Hematopoietic multipotent progenitor cell treated with erythropoietin and hydrocortisone succinate and interleukin-3 and kit ligand, for 15 days (in vitro differentiated cells): ENCODE data around the gene VPS29.
"Not testable (repeated sequence)": the region's sequence is repeated elsewhere in the genome, so short reads cannot be mapped to it uniquely, and the experiment has no call there.

Experiments used
- DNase-seq: peaks from one replicate; pipeline ENCODE4 v3.0.0-alpha.2; 2015; ENCODE audit warnings: low spot score

VPS29 gene

DNA sequence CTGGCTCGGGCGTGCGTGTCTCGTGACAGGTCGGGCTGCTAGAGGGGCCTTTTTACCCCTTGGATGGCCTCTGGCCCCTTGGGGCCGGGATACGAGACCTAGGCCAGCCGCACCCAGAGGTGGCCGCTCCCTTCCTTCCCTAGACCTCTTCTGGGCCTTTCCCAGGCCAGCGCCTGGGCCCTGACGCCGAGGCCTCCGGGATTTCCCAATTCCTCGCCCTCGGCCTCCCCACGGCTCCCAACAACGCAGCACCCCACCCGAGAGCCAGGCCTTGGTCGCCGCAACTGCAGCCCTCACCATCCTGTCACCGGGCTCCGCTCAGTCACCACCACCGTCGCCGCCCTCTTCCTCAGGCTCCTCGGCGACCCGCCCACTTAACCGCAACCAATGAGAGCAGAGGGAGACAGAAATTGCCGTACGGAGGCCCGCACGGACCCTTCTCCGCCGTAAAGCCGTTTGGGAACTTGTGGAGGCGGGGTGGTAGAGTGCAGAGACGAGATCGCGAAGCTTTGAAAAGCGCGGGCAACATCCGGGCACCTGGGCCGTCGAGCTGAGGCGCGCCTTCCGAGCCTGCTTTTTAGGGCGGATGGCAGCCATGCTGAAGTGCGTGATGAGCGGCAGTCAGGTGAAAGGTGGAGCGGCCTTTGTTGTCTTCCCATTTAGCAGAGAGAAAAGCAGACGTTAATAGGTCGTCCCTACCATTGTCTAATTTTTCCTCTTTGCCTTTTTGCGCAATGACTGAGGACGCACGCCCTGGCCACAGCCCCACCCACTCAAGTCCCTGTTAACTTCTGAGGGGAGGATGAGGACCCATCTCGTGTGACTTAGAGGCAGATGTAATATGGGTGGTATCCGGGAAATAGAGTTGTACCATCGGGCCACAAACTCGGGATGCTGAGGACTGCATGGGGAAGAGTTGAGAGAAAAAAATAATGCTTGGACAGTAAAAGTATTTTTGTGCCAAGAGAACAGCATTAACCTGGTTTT lies at the start of gene VPS29, which contains the start of gene RAD9B:
TSS of gene VPS29 (minus strand) at position 360 of the 987 bp plus-strand sequence. CDS start at position 300, 60 bp downstream.
TSS of gene RAD9B (plus strand) at position 580 of the 987 bp plus-strand sequence. CDS start at position 587, 7 bp downstream.
- peak; percentile 96 for DNase-seq

DNA sequence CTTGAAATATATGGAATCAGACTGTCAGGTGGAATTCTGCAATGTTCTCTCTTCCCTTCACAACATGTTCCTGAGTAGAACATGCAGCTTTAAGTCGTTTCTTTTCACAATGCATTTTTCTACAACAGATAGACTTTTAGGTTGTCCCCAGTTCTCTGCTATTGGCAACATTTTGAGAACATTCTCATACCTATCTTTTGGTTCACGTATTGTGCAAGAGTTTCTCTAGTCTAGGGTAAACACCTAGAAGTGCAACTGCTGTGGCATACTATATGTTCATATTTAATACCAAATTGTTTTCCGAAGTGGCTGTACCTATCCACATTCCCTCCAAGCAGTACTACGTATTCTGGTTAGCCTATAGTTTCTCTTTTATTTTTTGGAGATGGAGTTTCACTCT lies 49.1 kb upstream of the VPS29 start:
- DNase-seq, result no peak

DNA sequence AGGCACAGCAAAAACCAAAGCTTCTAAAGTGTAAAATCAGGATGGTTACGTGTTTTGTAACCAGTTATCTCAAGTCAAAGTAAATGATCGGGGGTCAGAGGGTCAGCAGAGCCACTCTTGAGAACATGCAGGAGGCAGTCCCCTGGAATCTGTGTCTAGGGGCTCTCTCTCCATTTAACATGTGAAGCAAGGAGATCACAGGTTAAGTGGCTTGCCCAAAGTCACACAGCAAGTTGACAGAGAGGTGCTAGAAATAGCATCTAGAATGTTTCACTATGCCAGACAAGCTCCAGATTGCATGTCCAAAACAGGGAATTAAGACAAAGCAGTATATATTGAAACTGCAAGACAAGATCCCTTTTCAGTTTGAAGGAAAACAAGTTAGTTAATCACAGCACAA lies 47.8 kb upstream of the VPS29 start:
- DNase-seq, result no peak

DNA sequence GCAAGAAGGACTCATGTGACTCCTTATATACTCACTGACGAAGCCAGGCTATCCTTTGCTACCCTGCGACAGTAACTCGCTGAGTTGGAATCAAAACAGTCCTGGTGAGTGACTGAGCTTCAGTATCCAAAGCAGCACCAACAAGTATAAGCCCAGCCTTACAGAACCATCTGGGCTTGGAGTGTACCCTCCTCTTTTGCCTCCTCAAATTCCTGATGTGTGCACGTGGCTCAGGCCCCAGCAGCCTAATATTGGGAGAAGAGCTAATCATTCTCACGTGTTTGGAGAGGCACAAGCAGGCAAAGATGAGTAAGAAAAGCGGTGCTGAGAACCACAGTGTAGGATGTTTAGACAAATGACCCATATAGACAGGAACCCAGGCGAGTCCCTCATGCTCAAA lies 46.8 kb upstream of the VPS29 start:
- no peak for DNase-seq

DNA sequence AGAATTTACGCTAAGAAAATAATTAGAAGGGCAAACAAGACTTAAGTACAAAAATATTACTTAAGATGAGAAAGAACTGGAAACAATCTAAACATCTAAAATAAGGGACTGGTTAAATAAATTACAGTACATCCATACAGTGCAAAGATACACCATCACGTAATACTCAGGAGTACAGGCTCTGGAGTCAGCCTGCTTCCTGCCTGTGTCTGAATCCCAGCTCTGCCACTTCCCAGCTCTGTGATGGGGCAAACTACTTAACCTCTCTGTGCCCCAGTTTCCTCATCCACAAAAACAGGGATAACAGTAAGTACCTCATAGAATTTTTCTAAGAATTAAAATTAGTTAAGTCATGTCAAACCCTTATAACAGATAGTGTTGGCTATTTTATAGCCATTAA lies 45.2 kb upstream of the VPS29 start:
- DNase-seq, result no peak

DNA sequence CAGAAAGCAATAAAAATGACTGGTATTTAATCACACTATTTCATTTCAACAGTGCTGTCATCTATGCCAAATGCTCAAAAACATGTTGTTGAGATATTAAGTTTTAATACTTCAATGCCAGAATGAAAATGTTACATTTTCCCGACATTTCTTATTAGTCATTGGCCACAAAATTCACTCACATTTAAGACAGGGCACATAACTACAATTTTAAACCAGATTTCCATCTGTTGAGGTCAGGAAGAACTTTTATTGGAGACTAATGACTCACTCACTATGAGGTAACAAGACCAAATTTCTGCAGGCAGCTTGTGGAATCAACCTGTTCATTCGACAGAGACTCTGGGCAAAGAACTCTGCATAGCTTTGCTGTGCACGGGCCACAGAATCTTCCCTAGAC lies 44.4 kb upstream of the VPS29 start:
- no peak for DNase-seq

DNA sequence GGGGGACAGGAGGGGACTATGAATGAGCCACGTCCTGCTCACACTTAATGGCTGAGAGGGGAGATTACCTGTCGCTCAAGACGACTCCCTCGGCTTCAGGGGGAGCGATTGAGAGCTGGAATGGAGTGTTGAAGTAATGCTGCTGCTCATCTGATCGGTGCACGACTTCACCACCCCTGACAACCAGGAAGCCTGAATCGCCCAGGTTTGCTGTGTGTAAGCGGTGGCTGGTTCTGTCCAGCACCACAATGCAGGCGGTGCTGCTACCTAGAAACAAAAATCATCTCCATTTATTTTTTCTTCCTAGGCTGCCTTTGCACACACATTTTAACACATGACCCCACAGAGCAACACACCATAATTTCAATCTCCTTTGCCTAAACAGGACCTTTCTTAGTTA lies 43.9 kb upstream of the VPS29 start:
- DNase-seq, result no peak

DNA sequence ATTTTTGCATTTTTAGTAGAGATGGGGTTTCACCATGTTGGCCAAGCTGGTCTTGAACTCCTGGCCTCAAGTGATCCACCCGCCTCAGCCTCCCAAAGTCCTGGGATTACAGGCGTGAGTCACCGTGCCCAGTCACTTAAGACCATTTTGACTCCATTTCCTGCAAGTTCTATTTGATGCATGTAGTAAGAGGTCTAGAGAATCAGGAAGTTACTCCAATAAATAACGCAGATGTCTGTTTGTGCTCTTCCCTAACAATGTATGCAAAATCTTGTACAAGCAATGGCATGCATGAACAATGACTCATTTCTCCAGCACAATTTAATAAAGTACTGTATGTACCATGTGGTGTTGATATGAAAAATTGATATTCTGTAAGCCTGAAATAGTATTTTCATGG lies 43.3 kb upstream of the VPS29 start:
- DNase-seq, result not testable (repeated sequence)

DNA sequence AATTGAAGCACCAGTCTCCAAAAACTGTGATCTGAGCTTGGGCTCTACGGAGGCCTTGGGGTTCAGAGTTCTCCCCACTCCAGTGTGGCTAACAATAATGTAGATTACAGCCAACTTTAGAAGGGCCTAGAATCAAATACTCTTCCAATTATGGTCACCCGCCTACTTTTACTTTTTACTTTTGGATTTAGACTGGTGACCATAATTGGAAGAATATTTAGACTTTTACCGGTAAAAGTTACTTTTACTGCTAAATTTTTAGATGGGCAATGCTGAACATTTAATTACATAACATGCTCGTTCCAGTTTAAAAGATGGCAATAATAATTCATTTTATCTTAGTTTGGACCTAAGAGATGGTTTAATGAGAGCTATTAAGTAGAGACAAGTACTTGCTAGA lies 42.1 kb upstream of the VPS29 start:
- no peak for DNase-seq

DNA sequence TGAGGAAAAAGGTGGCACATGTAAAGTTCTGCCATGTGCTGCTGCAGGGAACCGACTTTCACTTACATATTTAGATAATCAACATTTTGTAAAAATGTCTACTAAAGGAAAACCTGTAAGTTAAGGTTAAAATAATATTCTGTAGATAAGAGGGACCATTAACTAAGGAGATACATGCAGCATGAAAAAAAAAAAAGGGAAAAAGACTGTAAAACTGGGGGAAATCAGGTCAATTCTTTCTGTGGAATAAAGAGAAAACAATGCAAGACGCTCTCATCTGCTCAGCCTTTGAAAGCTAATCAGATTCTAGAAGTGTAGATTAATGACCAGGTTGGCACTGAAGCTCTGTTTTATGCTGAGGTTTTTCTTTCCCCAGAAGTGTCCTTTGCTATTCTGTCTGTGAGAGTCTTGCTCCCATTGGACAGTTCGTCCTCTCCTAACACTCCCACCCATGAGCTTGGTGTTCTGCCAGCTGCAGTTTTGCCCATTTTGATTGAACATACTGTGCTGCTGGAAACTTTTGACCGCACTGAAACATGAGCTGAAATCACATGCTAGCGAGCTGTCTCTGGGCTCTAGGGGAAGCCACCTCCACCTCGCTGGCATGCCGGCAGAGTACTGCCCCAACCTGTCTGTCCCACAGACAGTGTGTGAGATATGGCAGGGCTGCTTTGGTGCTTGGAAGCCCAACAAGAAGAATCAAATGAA lies 41.5 kb upstream of the VPS29 start:
- DNase-seq, result no peak

DNA sequence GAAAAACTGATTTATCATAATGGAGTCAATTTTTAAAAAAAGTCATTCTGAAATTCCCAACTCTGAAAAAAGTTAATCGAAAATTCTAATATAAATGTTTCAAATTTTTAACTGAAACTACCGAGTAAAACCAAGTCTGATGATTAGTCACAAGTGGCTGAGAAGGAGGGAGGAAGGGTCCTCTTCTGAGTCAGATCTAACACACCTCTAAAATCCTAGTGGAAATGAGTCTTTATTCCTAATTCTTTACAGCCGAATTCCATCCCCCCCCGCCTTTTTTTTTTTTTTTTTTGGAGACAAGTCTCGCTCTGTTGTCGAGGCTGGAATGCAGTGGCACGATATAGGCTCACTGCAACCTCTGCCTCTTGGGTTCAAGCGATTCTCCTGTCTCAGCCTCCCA lies 38.1 kb upstream of the VPS29 start:
- no peak for DNase-seq

DNA sequence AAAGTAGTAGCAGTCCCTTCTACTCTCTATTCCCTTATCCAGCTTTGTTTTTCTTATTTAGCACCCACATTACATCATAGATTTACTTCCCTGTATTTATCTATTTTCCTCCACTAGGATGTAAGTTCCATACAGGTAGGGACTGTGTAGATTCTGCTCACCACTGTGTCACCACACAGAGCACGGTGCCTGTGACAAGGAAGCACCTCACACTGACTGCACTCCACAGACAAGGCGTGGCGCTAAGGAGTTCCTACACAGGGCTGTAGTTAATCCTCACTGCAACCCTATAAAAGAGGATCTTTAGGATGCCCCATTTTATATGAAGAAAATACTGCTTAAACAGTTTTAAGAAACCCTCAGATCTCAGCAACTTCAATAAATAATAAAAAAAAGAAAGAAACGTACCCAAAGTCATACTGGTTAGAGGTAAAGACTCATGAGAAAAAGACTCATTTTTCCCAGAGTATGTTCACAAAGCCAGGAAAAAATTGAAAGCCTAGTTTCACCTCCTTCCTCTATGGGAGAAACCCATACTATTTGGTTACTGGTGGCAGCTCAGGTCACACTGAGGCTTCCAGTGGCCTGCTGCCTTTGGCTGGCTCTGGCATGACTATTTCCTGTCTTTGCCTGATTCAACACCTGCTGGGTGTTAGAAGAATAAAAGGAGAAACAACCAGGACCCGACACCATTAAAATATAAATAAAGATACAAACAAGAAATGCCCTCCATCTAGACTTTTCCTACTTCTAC lies 37.1 kb upstream of the VPS29 start:
- DNase-seq, result no peak

DNA sequence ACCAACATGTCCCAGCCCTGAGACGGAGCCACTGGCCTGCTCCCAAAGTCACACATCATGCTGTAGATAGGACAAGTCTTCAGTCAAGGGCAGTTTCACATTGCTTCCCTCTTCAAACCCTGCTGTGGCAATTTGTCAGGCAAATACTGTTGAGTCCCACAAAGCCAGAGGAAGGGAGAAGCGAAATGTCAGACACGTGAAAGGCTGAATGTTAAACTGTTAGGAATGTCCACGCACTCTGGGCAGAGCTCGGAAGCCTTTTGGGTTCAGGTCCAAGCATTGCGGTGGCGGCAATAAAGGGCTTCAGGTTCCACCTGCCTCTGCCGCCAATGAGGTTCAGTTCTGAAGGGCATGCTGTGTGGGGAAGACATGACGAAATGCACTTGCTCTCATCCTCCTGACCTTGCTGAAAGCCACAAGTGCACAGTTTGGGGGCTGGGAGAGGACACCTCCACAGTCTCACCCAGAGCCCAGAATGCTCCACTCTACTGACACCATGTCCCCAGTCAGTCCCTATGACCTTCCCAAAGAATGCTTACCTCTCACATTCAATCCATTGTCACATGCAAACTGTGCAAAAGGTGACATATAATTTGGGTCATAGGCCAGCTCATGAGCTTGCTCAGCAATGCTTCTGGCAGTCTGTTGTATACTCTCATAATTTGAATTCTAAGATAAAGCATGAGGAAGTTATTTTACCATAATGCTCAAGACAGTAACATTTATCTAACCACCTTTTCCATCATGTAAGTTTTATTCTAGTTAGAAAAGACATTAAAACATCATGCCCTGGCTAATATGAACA lies 35.9 kb upstream of the VPS29 start:
- no peak for DNase-seq

DNA sequence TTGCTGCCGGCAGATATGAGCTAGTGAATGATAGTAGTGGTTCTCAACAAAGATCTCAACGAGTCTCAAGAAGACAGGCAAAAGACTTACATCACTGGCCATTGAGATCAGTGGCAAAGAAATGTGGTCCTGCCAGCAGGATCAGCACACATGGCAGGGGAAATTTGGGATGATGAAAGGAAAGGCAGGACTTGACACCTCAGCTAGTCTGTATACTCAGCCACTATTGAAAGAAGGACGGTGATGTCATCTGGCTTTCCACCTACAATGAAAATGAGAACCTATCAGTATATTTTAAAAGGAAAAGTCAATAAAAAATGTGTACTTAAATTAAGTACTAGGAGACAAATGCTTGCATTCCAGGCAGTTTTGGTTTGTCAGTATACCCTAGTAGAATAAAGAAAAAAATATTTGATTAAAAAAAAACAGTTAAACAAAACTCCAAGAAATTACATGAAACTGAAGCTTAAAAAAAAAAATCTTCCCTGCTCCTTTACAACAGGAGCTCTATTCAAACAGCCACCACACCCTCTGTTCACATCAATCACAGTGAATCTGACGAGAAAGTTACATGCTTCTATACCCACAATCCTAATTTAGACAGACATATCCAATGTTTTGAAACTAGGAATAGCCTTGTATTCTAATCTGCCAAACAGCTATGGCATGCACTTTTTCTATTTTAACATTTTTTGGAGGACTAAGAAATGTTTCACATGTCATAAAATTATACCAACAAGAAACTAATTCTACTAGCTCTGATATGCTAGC lies 35.1 kb upstream of the VPS29 start:
- no peak for DNase-seq

DNA sequence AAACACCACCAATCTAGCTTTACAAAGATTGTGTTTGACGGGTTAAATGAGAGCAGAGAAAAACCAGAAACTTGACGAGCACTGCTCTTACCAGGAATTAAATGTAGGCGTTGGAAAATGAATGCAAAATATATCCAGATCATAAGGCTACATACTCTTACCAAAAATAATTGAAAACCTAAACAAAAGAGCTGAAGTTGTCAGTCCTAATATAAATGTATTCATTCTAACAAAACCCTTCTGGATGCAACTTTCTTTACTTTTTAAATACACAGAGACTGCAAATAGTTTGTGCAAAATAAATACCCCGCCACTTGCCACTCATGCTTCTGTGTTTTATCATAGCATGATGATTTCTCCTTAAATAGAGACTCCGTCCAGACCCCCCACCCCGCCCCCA lies 32.9 kb upstream of the VPS29 start:
- no peak for DNase-seq

DNA sequence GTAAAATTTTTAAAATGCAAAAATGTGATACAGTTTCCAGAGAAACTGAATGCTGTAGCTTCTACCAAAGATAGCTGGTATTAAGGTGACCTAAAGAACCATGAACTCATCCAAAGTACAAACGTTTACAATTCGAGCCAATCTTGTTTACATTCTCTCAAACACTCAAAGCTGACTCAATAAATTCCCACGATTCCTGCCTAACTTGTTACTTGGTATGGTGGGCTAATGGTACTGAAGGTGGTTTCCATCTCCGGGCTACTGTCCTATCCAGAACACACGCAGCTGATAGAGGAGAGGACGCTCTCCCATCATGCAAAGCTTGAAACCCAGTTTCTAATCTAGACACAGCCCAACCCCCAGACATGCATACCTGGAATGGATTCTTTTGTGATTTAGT lies 31.7 kb upstream of the VPS29 start:
- no peak for DNase-seq

DNA sequence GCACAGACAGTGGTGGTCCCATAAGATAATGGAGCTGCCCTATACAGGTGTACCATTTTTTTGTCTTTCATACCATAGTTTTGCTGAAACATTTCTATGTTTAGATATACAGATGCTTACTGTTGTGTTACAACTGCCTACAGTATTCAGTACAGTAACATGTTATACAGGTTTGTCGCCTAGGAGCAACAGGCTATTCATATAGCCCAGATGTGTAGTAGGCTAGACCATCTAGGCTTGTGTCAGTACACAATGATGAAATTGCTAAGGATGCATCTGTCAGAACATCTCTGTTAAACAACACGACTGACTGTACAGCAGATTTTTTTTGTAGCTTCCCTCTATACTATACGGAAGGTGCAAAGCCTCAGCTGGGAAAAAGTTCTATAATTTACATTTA lies 30.7 kb upstream of the VPS29 start:
- DNase-seq, result no peak

DNA sequence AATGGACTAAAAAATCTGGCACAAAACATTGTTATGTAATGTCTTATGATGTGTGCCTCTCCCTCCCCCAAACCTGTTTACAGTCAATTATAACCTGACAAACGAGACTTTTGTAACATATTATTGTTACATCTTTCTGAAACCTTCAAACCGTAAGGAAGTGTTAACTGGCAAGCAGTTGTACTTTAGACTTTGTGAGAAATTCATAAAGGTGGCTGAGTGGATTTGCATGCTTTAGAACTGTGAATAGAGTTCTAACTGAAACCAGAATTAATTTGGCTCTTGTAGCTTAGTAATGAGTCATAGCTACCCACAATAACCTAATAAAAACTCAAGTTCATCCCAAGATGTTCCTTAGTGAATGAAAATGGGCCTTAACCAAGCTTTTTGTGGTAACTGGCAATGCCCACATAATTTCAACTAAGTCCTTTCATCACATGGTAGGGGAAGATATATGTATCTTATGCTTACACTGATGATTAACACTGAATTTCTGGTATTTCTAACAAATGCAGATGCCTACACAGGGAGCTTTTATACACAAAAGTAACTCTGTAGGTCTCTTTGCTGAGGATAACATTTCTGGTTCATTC lies 29.9 kb upstream of the VPS29 start:
- no peak for DNase-seq

DNA sequence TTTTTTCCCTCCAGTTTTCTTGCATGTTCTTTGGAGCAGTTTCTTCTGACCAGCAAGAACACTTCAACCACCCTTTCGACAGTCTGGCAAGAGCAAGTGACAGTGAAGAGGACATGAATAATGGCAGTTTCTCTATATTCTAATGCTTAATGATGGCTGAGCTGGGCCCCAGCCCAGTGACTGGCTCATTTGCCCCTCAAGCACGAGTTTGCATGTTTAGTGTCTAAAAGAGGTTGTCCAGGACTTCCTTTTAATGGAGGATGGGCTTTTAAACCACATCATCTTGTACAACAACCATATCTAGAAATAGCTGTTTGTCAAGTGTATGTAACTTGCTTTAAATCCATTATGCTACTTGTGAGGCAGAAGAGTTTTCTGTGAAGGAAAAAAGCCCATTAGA lies 28.6 kb upstream of the VPS29 start:
- DNase-seq, result no peak

DNA sequence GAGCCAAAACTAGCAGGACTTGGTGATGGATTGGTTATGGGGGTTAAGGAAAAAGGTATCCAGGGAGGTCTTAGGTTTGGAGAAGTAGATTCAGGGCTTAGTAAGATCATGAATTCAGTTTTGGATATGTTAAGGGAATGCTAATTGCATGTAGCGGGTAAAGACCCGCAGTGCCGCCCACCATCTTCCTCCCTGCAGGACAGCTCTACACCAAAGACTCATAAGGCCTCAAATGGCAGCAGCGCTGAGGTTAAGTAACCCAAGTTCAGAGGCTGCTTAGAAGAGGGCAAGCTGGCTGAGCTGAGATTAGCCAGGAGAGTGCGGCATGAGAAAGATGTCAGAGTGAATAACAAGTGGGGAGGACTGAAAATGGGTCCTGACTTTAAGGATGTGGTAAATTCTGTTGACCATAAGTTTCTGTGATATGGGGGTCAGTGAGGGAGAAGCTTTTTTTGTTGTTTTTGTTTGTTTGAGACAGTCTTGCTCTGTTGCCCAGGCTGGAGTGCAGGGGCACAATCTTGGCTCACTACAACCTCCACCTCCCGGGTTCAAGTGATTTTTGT lies 26.4 kb upstream of the VPS29 start:
- no peak for DNase-seq
